ENCODE results near the gene ZNF354C. TPM values are rescaled to one million over a fixed set of nuclear protein-coding genes. Genes with fewer than 3 reads are reported as not detected.

Gene ZNF354C
- total RNA-seq, 1 donor from 2014 or later: 29.8 TPM

GRCh38 chr5:179121667-179122111 lies 61.5 kb downstream of the ZNF354C start:
- Histone ChIP-seq H3K9me3 (ENCODE audit: low read depth) (no peaks in the 10 kb centered on the region), H3K36me3 (no peaks in the 10 kb centered on the region), H3K4me1 (no peaks in the 10 kb centered on the region), H2AFZ (replicated peaks) (no peak overlapping the region), H3K79me2 (ENCODE audit: low read depth) (no peaks in the 10 kb centered on the region), H3K27ac (no peak overlapping the region), H3K4me2 (no peak overlapping the region), H3K27me3 (no peaks in the 10 kb centered on the region), H3K4me3 (no peak overlapping the region), H3K9ac (no peak overlapping the region), H4K20me1 (ENCODE audit: low read depth) (no peaks in the 10 kb centered on the region), H3F3A (ENCODE audit: low read depth) (no peaks in the 10 kb centered on the region)
- Mint-ChIP-seq H3K4me3 (no peak overlapping the region), H3K27me3 (ENCODE audit: insufficient read depth, low read depth) (peaks cover 2% of the 10 kb centered on the region), H3K27ac (no peak overlapping the region), H3K4me1 (no peaks in the 10 kb centered on the region), H3K36me3 (peaks cover 3% of the 10 kb centered on the region), H3K9me3 (peaks cover 34% of the 10 kb centered on the region)
- TF ChIP-seq CTCF (IDR thresholded peaks at IDR 0.05) (no peak), EZH2phosphoT487 (IDR thresholded peaks at IDR 0.05) (no peak)
- no peak for DNase-seq (ENCODE audit: low spot score)

DNA sequence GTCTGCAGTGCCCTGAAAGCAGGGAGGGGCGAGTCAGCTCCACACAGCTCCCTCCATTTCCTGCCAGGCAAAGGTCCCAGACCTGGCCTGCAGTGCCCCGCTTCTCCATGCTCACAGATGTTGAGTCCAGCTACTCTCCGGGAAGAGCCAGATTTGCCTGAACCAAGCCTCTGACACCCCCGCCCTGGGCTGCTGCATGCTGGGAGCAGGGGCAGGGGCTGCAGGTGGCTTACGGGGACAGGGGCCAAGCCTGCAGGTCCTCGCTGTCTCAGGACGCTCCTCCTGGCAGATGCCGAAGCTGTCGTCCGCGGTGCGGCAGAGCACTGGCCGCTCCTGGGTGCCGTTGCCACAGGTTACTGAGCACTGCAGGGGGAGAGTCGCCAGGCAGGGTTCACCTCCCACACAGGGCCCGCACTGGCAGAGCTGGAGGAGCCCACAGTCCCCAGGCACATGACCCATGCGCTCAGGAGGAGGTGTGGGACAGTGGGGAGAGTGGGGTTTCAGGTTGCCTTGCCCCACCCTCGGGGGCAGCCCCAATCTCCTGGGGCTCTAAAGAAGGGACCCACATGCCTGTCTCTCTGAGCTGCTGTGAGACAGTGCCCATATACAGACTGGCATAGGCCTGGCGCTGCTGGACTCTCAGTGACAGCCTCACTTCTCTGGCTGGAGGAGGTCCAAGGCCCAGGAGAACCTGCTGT lies 62.4 kb downstream of the ZNF354C start:
- Mint-ChIP-seq H3K9me3 (peaks cover 30% of the 10 kb centered on the region), H3K4me3 (no peak overlapping the region), H3K27me3 (ENCODE audit: insufficient read depth, low read depth) (peaks cover 2% of the 10 kb centered on the region), H3K4me1 (no peaks in the 10 kb centered on the region), H3K36me3 (peaks cover 3% of the 10 kb centered on the region), H3K27ac (no peak overlapping the region)
- Histone ChIP-seq H3F3A (ENCODE audit: low read depth) (no peaks in the 10 kb centered on the region), H3K9me3 (ENCODE audit: low read depth) (no peaks in the 10 kb centered on the region), H3K4me3 (no peak overlapping the region), H3K27me3 (no peaks in the 10 kb centered on the region), H4K20me1 (ENCODE audit: low read depth) (no peaks in the 10 kb centered on the region), H3K79me2 (ENCODE audit: low read depth) (no peaks in the 10 kb centered on the region), H2AFZ (replicated peaks) (no peak overlapping the region), H3K4me1 (no peaks in the 10 kb centered on the region), H3K36me3 (no peaks in the 10 kb centered on the region), H3K4me2 (no peak overlapping the region), H3K9ac (no peak overlapping the region), H3K27ac (no peak overlapping the region)
- no peak for DNase-seq (ENCODE audit: low spot score)
- TF ChIP-seq CTCF (IDR thresholded peaks at IDR 0.05) (no peak), EZH2 (IDR thresholded peaks at IDR 0.05) (no peak), EZH2phosphoT487 (IDR thresholded peaks at IDR 0.05) (no peak)

DNA sequence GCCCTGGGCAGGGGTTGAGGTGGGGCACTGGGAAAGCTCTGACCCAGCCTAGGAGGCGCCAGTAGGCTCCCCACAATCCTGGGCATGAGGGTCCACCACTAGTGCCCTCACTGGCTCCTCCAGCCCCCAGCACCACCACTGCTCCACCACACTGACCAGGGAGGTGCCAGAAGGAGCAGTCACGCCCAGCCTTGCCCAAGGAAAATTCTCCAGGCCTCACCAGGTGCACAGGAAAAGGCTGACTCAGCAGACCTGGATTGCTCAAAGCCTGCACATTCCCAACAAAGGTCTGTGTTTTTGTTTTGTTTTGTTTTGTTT lies 62.9 kb downstream of the ZNF354C start:
- Histone ChIP-seq H3K27ac (no peak overlapping the region), H4K20me1 (ENCODE audit: low read depth) (no peaks in the 10 kb centered on the region), H3K4me3 (no peak overlapping the region), H2AFZ (replicated peaks) (no peak overlapping the region), H3K4me2 (no peak overlapping the region), H3K4me1 (no peaks in the 10 kb centered on the region), H3F3A (ENCODE audit: low read depth) (no peaks in the 10 kb centered on the region), H3K79me2 (ENCODE audit: low read depth) (no peaks in the 10 kb centered on the region), H3K36me3 (no peaks in the 10 kb centered on the region), H3K9ac (no peak overlapping the region), H3K9me3 (ENCODE audit: low read depth) (no peaks in the 10 kb centered on the region), H3K27me3 (no peaks in the 10 kb centered on the region)
- peaks cover 2% of the 10 kb centered on the region for H3K27me3 Mint-ChIP-seq (ENCODE audit: insufficient read depth, low read depth)
- no peak for DNase-seq (ENCODE audit: low spot score)
- H3K27ac Mint-ChIP-seq: no peak overlapping the region
- peaks cover 3% of the 10 kb centered on the region for H3K36me3 Mint-ChIP-seq
- H3K4me3 Mint-ChIP-seq: no peak overlapping the region
- no peaks in the 10 kb centered on the region for H3K4me1 Mint-ChIP-seq
- TF ChIP-seq EZH2phosphoT487 (IDR thresholded peaks at IDR 0.05) (no peak), EZH2 (IDR thresholded peaks at IDR 0.05) (no peak), CTCF (IDR thresholded peaks at IDR 0.05) (no peak)
- peaks cover 33% of the 10 kb centered on the region for H3K9me3 Mint-ChIP-seq

All from neural progenitor cell (in vitro differentiated cells).